ENCODE measurements around the gene SDR42E2. TPM values are rescaled to one million over a fixed set of nuclear protein-coding genes. Genes with fewer than 3 reads are reported as not detected.

Gene SDR42E2
- total RNA-seq, 6 experiments from 2014 or later, result not detected

- Mint-ChIP-seq H3K9me3 (no peaks in the 10 kb centered on the region), H3K36me3 (ENCODE audit: low read depth) (peaks cover 10% of the 10 kb centered on the region; the same call in 1 of the 2 replicates), H3K4me3 (no peak overlapping the region), H3K27ac (no peak overlapping the region), H3K4me1 (ENCODE audit: low read depth) (peaks cover 8% of the 10 kb centered on the region), H3K27me3 (ENCODE audit: insufficient read depth) (no peaks in the 10 kb centered on the region)
- TF ChIP-seq CTCF (IDR thresholded peaks at IDR 0.05), result no peak
- no peak for DNase-seq
These were observed 73.8 kb downstream of the SDR42E2 start for GRCh38 chr16:22235839-22236745.

- no peak for TF ChIP-seq CTCF (IDR thresholded peaks at IDR 0.05)
These were observed 77.0 kb downstream of the SDR42E2 start for GRCh38 chr16:22239131-22239805.

GRCh38 chr16:22240023-22240710, 77.9 kb downstream of the SDR42E2 start:
- TF ChIP-seq CTCF (IDR thresholded peaks at IDR 0.05), result no peak
- Mint-ChIP-seq H3K27ac (no peak overlapping the region), H3K36me3 (ENCODE audit: low read depth) (0 out of 2 replicates have a peak, but pooled peaks cover 4% of the 10 kb centered on the region), H3K4me3 (no peak overlapping the region), H3K27me3 (ENCODE audit: insufficient read depth) (no peaks in the 10 kb centered on the region), H3K4me1 (ENCODE audit: low read depth) (no peaks in the 10 kb centered on the region), H3K9me3 (no peaks in the 10 kb centered on the region)
- no peak for DNase-seq

More at GRCh38 chr16:22239131-22239805, 77.0 kb downstream of the SDR42E2 start:
- DNase-seq, result no peak
- Mint-ChIP-seq H3K36me3 (ENCODE audit: low read depth) (0 out of 2 replicates have a peak, but pooled peaks cover 4% of the 10 kb centered on the region), H3K27ac (no peak overlapping the region), H3K9me3 (no peaks in the 10 kb centered on the region), H3K4me3 (no peak overlapping the region), H3K27me3 (ENCODE audit: insufficient read depth) (no peaks in the 10 kb centered on the region), H3K4me1 (ENCODE audit: low read depth) (no peaks in the 10 kb centered on the region)

Other genes with a start within 250 kb of the SDR42E2 start
- gene UQCRC2, start 209.1 kb upstream of the SDR42E2 start, total RNA-seq (2021; fragmentation: NEBNext Ultra II Directional; extraction: Animal tissue kit (Norgen Biotek cat#: 25700)), result 100 to 1,000 TPM; 169 to 187 (median 173) TPM
- gene PDZD9, start 161.4 kb upstream of the SDR42E2 start, total RNA-seq (2021; fragmentation: NEBNext Ultra II Directional; extraction: Animal tissue kit (Norgen Biotek cat#: 25700)), result not detected
- 10 to 100 TPM; 16.9 to 28.2 (median 22.7) TPM for gene MOSMO, start 154.4 kb upstream of the SDR42E2 start, total RNA-seq (2021; fragmentation: NEBNext Ultra II Directional; extraction: Animal tissue kit (Norgen Biotek cat#: 25700))
- gene VWA3A, start 70.0 kb upstream of the SDR42E2 start, total RNA-seq (2021; fragmentation: NEBNext Ultra II Directional; extraction: Animal tissue kit (Norgen Biotek cat#: 25700)), result under 1 TPM in 2 of 6 experiments, not detected in 4; 0.09 to 0.41 TPM
- gene EEF2K, start 43.8 kb downstream of the SDR42E2 start, total RNA-seq (2021; fragmentation: NEBNext Ultra II Directional; extraction: Animal tissue kit (Norgen Biotek cat#: 25700)), result 10 to 100 TPM; 21.5 to 26.6 (median 23.5) TPM
- 10 to 100 TPM; 31.6 to 36.3 (median 32.6) TPM for gene POLR3E, start 134.9 kb downstream of the SDR42E2 start, total RNA-seq (2021; fragmentation: NEBNext Ultra II Directional; extraction: Animal tissue kit (Norgen Biotek cat#: 25700))
- gene CDR2, start 212.1 kb downstream of the SDR42E2 start, total RNA-seq (2021; fragmentation: NEBNext Ultra II Directional; extraction: Animal tissue kit (Norgen Biotek cat#: 25700)), result 10 to 100 TPM; 35.9 to 43.4 (median 39.1) TPM

All from HFFc6 (cell line).